GM13977 (cell line): Measurements from ENCODE around the gene EPS8.

Experiments used
- DNase-seq: peaks from one replicate; pipeline ENCODE4 v3.0.0; 2012; ENCODE audit warnings: low spot score
- in situ Hi-C: fragments of 300-500 bp; cut with MboI; formaldehyde crosslinking; loops from one replicate; pipeline ENCODE4 v1.12.0; 2022; ENCODE audit warnings: low sequenced_read_pairs, low pct_unique_long_range_greater_than_20kb, mixed read lengths, inconsistent platforms; ENCODE audit not compliant: unreplicated experiment
- TF ChIP-seq, protein P1 (sequence below): IDR thresholded peaks from 2 replicates; pipeline ENCODE4 v1.5.1; 2012; ENCODE audit warnings: mild to moderate bottlenecking, control low read depth; ENCODE audit not compliant: insufficient read depth; ENCODE audit errors: extremely low read depth, missing control alignments

Gene EPS8

GRCh38 chr12:15716581-15716980, 72.6 kb downstream of the EPS8 start:
- TF ChIP-seq, protein P1, sequence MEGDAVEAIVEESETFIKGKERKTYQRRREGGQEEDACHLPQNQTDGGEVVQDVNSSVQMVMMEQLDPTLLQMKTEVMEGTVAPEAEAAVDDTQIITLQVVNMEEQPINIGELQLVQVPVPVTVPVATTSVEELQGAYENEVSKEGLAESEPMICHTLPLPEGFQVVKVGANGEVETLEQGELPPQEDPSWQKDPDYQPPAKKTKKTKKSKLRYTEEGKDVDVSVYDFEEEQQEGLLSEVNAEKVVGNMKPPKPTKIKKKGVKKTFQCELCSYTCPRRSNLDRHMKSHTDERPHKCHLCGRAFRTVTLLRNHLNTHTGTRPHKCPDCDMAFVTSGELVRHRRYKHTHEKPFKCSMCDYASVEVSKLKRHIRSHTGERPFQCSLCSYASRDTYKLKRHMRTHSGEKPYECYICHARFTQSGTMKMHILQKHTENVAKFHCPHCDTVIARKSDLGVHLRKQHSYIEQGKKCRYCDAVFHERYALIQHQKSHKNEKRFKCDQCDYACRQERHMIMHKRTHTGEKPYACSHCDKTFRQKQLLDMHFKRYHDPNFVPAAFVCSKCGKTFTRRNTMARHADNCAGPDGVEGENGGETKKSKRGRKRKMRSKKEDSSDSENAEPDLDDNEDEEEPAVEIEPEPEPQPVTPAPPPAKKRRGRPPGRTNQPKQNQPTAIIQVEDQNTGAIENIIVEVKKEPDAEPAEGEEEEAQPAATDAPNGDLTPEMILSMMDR, result no peak
- DNase-seq, result no peak
- in situ Hi-C loops, result no loop called here

DNA sequence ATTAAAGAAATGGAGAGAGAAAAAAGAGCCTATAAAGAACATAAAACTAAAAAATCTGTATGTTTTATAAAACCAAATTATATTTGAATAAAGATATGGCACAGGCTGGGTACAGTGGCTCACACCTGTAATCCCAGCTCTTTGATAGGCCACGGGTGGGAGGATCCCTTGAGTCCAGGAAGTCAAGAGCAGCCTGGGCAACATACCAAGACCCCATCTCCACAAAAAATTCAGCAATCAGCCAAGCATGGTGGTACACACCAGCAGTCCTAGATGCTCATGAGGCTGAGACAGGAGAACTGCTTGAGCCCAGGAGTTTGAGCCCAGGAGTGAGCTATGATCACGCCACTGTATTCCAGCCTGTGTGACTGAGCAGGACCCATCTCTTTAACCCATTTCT, 74.9 kb downstream of the EPS8 start:
- in situ Hi-C loops, result no loop called here
- DNase-seq, result no peak

DNA sequence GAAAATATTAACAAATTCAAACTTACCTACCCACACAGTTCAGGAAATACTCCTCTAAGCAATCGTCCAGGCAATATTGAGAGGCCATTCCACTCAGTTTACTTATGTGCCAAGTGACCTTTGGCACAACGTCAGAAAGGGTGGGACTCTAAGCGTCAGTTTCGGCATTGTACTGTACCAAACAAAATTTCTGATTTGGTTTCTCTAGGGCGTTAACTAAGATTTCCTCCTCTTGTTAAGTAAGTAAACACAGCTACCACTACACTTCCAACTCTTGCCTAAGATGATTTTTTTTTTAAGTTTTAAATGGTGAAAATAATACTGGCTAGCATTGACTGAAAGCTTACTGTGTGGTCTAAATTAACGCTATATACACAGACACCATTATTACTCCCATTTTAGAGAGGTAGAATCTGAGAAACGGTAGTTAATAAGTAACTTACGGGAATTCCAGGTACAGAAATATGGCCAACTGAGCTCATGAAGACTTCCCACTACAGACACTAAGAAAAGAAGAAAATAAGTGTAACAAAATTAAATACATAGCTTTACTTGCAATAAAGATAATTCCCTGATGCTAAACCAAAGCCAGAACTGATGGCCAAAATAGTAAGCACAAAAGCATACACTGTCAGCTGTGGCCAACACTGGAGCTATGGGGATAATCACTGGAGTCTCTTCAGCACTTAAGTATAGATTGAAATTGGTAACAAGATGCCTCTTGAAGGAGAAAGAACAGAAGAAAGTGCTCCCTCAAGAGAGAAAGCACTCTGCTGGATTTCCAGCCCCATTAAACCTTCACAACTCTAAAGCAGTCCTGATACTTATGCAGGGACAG, 76.1 kb downstream of the EPS8 start:
- TF ChIP-seq, protein P1, result no peak
- DNase-seq, result no peak
- in situ Hi-C loops, result no loop called here

More for the DNA sequence above, 74.9 kb downstream of the EPS8 start:
- TF ChIP-seq, protein P1, result no peak

- TF ChIP-seq, protein P1, result no peak
- DNase-seq, result no peak
- in situ Hi-C loops, result no loop called here
Measured at GRCh38 chr12:15712160-15712559, 77.0 kb downstream of the EPS8 start.

GRCh38 chr12:15710860-15711510, 78.2 kb downstream of the EPS8 start:
- TF ChIP-seq, protein P1, result no peak
- in situ Hi-C loops, result no loop called here
- no peak for DNase-seq

- DNase-seq, result no peak
- in situ Hi-C loops, result no loop called here
- TF ChIP-seq, protein P1, result no peak
Measured at GRCh38 chr12:15709551-15709950, 79.6 kb downstream of the EPS8 start.
